Stimulated activated CD4-positive, alpha-beta T cell treated with anti-CD3 and anti-CD28 coated beads, TNF-alpha, amount 100 ng/mL, for 48 hours (primary cell): ENCODE measurements around the gene HDAC4.

ENCODE experiments used
- DNase-seq, 3 donors: peaks; one replicate each; pipeline ENCODE4 v3.0.0-alpha.2; 2020; ENCODE audit warnings: low read depth in 3 of 3

HDAC4 gene

GRCh38 chr2:239204136-239204875, 196.5 kb downstream of the HDAC4 start:
- no peak for DNase-seq

- DNase-seq, result no peak
Observed at GRCh38 chr2:239203443-239204135, 197.2 kb downstream of the HDAC4 start.

DNA sequence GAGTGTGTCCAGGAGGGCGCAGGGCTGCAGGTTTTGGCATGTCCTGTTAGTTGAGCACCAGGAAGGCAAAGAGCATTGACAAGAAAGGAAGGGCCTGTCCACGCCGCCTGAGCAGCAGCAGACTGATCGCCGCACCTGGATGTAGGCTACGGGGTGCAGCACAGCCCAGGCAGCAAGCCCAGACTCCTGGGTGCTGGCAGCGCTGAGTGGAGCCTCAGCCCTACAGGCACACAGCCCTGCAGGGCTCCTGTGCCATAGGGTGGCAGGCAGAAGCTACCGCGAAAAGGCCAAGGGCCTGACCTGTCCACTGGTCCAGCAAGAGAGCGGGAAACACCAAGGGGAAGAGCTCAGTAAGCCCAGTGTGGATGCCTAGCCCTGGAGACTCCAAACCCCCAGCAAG, 198.0 kb downstream of the HDAC4 start:
- DNase-seq, result no peak

GRCh38 chr2:239202343-239202742, 198.5 kb downstream of the HDAC4 start:
- no peak for DNase-seq

GRCh38 chr2:239201884-239202283, 198.9 kb downstream of the HDAC4 start:
- DNase-seq, result no peak

- DNase-seq, result no peak
Observed at GRCh38 chr2:239201531-239201876, 199.3 kb downstream of the HDAC4 start.

GRCh38 chr2:239200646-239201530, 199.9 kb downstream of the HDAC4 start:
- DNase-seq, result no peak

DNA sequence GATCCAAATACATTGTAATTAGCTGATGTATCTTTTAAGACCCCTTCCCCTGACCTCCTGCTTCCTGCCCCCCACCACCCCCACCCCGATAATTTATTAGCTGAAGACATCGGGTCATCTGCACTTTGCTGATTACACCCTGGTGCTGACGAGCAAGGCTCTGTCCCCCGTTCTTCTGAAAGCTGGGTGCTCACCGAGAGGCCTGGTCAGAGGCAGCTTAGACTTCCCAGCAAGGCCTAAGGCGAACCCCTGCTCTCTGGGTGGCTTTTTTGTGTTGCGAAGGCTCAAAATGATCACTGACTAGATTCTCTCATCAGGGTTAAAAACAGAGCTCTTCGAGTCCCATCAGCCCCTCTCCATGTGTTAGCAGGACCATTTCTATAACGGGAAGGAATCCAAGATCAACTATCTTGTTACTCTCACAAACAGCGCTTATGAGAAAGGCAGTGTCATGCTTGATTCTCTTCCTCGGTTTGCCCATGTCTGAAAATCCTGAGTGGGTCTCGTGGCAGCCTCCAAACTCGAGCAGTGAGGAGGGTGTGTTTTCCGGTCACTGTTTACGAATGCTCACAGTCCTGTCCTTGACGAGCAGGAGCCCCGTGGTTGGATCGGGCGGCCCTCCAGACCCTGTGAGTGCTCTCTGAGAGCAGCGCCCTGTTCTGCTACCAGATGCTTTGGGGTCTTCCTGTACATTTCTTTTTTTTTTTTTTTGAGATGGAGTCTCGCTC, 201.6 kb downstream of the HDAC4 start:
- DNase-seq, result no peak

GRCh38 chr2:239198221-239198620, 202.6 kb downstream of the HDAC4 start:
- no peak for DNase-seq

DNA sequence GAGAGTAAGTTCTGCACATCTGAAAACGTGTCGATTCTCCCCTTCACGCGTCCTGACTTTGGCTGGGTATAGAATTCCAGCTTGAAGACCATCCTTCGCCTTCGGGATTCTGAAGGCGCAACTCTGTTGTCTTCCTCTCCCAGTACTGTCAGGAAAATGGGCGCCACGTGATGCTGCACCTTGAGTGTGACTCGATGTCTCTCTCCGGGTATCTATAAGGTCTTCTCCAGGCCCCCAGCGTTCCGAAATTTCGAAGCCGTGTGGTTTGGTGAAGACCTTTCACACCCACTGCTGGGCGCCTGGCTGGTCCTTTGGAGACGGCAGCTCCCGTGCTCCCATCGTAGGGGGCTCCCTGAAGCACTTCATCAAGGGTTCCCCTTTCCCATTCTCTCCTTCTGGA, 203.7 kb downstream of the HDAC4 start:
- DNase-seq, result no peak

DNA sequence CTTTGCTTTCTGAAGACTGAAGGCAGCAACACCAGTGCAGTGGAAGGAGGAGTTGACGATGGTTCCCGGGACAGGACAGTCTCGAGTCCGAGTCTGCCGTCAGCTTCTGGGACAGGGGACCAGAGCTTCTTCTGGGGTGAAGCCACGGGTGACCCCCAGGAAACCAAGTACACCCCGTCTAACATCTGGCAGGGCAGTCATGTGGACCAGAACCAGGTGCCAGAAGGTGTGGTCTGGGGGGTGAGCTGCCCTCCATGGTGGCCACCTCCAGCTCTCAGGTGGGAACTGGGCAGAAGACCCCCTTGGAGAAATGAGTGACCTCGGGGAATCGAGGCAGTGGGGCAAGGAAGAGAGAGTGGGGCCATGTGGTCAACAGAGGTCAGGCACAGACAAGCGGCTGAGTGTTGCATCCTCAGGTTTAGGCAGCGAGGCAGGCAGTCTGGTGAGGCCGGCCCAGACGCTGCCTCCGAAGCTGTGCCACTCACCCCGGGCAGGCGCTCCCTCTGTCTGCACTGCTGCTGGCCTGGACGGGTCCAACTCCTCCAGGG, 204.3 kb downstream of the HDAC4 start:
- DNase-seq, result no peak

DNA sequence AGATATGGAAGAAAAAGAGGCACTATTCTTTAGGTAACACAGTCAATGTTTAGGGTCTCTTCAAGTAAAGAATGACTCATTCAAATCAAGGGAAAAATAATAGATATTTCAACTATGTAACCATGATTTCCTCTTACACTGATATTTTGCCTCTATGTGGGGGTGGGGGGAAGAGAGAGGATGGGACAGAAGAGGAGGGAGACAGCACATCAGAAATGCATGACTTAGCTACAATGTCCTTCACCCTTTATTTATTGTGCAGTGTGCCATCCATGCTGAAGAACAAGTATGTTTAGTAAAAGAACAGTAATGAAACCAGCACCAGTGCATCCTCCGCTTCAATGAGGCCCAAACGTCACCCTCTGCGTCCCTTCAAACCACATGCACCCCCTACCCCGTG, 204.8 kb downstream of the HDAC4 start:
- DNase-seq, result no peak

- no peak for DNase-seq
Observed at GRCh38 chr2:239195318-239195871, 205.4 kb downstream of the HDAC4 start.

DNA sequence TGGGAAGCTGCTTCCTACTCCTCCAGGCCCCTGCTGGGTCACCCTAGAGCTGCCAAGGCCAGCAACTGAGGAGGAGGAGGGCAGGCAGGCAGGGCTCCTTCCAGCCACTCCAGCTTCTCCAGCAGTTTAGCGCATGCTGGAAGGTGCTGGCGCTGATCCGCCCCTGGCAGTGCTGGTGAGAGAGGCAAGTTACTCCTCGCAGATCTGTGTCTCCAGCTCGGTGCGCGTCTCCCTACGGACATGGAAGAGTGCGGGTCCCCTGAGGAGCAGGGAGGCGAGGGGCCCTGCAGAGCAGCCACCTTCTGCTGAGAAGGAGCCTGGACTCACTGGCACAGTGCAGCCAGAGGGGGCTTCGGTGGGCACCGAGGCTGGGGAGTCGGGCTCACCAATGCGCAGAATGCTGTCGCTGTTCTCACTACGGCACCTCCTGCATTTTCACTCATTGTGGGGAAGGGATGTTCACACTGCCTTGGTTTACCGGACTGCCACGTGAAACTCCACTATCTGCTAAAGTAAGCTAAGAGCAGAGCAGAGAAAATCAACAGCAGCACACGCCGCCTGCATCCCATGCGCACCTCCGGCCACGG, 206.0 kb downstream of the HDAC4 start:
- DNase-seq, result no peak

DNA sequence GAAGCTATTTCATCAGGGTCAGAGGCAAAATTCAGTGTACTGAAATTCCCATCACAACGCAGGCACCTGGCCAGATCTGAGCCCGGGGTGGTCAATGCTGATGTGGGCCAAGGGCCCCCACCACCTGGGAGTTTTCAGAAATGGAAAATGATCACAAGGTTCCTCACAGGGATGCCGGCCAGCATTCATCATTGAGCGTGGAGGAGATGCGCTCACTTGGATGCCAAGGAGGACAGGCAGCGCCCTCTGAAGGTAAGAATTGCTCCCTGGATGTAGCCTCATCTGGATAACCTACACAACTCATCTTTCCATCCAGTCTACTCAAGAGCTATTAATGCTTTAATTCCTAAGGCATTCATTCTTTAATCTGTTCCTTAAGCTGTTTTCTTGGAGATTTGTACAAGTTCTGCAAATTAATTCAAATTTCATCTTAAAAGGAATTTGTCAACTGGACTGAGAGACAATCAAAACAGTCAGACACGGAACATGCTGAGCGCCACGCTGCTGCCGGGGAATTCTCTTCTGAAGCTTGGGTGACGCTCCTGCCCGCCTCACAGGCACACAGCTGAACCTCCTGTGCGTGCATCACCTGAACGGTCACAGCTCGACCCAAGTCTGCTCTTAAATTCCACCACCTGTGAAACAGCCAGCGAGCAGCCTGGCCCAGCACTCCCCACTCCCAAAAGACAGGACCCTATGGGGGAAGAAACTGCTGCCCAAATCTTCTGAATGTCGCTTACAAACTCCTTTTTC, 206.7 kb downstream of the HDAC4 start:
- DNase-seq, result no peak

DNA sequence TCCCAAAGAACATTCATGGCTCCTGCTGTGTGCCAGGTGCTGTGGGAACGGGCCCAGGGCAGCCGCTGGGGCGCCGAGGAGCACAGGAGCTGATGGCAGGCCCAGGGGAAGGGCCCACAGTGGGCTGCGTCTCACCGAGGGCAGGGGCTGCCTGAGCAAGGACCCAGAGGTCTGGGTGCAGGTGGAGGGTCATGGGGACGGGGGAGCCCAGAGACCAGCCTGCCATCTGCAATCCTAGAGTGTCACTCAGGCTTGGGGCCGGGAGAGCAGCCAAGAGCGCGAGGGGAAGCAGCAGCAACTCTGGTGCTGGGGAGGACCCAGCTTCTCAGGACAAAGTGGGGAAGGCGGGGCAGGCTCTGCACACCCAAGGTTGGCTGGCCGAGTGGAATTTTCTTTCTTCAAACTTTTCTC, 207.4 kb downstream of the HDAC4 start:
- DNase-seq, result no peak

DNA sequence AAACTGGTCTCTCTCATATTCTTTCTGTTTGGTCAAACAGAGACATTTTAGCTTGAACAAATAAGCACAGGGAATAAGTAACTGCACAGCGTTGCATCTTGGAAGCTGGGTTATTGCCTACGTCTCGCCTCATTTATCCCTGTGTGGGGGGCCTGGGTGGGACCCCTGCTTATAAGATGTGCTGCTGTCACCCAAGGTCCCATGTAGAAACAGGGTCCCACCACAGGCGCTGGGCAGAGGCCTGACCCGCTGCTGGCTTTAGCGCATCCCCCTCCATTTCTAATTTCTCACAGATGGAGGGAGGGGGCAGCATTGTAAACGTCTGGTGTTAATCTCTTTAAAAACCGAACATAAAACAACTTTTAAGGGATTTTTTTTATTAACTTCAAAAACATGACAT, 207.8 kb downstream of the HDAC4 start:
- DNase-seq, result no peak

- DNase-seq, result no peak
Observed at GRCh38 chr2:239192456-239192855, 208.4 kb downstream of the HDAC4 start.

DNA sequence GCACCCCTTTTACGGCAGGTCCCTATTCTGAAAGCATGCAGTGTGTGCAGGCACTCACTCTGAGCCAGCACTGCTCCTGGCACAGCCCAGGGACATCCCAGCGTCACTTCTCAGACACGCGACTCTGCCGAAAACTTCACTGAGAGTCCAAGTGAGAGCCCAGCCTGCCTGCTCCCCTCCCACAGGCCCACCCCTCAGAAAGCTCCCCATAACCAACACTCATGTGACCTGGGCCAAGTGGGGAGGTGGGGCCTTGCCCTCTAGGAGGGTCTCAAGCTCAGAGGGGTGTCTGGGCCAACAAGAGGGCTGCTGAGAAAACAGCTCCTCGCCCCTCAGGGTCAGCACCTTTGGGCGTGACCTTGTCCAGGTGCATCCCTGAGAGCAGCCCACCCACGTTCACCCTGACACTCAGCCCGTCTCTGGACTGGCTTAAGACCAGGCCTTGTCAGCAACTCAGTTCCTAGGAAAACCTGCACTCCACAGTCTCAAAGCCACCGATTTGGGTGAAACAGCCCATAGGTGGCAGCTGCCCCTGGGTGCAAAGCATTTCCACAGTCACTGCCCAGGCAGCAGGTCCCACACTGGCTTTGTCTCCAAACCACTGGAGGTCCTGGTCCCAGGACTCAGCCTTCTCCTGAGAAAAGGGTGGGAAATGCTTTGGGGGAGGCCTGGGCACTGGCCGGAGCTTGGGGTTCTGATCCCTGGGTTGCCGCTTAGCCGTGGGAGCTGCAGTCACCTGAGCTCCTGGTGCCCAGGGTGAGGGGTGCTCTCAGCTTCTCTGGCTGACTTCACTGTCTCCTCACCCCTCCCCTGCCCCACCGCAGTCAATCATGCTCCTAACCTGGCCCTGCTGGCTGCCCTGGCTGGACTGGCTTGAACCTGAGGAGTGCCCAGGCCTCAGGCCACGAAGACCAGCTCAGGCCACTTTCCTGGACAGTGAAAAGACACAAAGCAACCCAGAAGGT, 209.6 kb downstream of the HDAC4 start:
- DNase-seq, result no peak
